ENCODE measurements around the gene CDH23. TPM values are rescaled to one million over a fixed set of nuclear protein-coding genes. Genes with fewer than 3 reads are reported as not detected.

The CDH23 gene
- total RNA-seq, 1 experiment from 2014 or later, result 2.1 TPM

DNA sequence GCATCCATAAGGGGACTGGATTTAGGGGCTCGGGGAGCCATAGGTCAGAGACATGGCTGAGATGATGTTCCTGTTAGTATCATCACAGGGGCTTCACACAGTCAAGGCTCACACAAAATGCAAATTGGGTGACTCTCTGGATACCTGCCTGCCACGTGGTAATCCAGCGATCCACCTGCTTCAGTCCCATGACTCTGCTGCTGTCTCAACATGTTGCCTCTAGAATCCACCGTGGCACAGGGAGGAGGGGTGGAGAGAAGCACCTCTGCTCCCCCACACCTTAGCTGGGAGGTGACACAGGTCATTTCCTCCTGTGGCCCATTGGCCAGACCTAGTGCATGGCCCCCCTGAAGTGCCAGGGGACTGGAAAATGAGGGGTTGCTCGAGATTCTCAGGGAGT, 83.1 kb downstream of the CDH23 start:
- H2AFZ ChIP-seq (ENCODE audit: low read length), result no peak overlapping the region
- H3K27me3 ChIP-seq (ENCODE audit: low read length), result no peaks in the 10 kb centered on the region
- H3K79me2 ChIP-seq (ENCODE audit: low read length), result no peaks in the 10 kb centered on the region
- DNase-seq, result no peak
- H4K20me1 ChIP-seq (ENCODE audit: insufficient read depth, low read depth, low read length), result no peaks in the 10 kb centered on the region
- H3K4me2 ChIP-seq (ENCODE audit: low read depth, low read length, poor library complexity, severe bottlenecking), result no peak overlapping the region
- H3K4me1 ChIP-seq (ENCODE audit: low read length), result peaks cover 9% of the 10 kb centered on the region
- no peak overlapping the region for H3K9ac ChIP-seq (ENCODE audit: low read length)
- H3K27ac ChIP-seq (ENCODE audit: low read length), result no peak overlapping the region
- no peaks in the 10 kb centered on the region for H3K9me2 ChIP-seq (replicated peaks; ENCODE audit: insufficient read depth, low read length)
- no peak overlapping the region for H3K4me3 ChIP-seq (ENCODE audit: low read length)
- no peaks in the 10 kb centered on the region for H3K9me3 ChIP-seq (ENCODE audit: low read length)
- no peaks in the 10 kb centered on the region for H3K36me3 ChIP-seq (ENCODE audit: insufficient read depth, low read length)

DNA sequence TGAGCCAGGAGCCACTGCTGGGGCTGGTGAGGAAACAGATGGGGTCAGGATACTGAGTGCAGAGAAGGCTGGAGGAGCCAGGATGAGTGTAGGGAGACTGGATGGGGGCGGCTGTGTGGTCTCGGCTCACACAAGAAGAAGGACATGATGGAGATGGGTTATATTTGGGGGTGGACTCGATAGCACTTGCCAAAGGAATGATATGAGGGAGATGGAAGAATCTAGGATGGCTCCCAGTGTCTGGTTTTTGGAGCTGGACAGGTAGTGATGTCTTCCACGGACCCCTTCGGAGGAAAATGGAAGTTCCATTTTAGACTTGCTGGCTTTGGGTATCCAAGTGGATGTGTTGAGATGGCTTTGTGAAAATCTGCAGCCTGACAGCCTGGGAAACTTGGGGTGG, 83.9 kb downstream of the CDH23 start:
- Histone ChIP-seq H3K27ac (ENCODE audit: low read length) (no peak overlapping the region), H3K4me2 (ENCODE audit: low read depth, low read length, poor library complexity, severe bottlenecking) (no peak overlapping the region), H3K9me2 (replicated peaks; ENCODE audit: insufficient read depth, low read length) (no peaks in the 10 kb centered on the region), H3K4me1 (ENCODE audit: low read length) (peaks cover under 1% of the 10 kb centered on the region), H3K4me3 (ENCODE audit: low read length) (no peak overlapping the region), H3K27me3 (ENCODE audit: low read length) (no peaks in the 10 kb centered on the region), H3K79me2 (ENCODE audit: low read length) (no peaks in the 10 kb centered on the region), H2AFZ (ENCODE audit: low read length) (no peak overlapping the region), H3K36me3 (ENCODE audit: insufficient read depth, low read length) (no peaks in the 10 kb centered on the region), H3K9ac (ENCODE audit: low read length) (no peak overlapping the region), H4K20me1 (ENCODE audit: insufficient read depth, low read depth, low read length) (no peaks in the 10 kb centered on the region), H3K9me3 (ENCODE audit: low read length) (no peaks in the 10 kb centered on the region)
- DNase-seq, result no peak

DNA sequence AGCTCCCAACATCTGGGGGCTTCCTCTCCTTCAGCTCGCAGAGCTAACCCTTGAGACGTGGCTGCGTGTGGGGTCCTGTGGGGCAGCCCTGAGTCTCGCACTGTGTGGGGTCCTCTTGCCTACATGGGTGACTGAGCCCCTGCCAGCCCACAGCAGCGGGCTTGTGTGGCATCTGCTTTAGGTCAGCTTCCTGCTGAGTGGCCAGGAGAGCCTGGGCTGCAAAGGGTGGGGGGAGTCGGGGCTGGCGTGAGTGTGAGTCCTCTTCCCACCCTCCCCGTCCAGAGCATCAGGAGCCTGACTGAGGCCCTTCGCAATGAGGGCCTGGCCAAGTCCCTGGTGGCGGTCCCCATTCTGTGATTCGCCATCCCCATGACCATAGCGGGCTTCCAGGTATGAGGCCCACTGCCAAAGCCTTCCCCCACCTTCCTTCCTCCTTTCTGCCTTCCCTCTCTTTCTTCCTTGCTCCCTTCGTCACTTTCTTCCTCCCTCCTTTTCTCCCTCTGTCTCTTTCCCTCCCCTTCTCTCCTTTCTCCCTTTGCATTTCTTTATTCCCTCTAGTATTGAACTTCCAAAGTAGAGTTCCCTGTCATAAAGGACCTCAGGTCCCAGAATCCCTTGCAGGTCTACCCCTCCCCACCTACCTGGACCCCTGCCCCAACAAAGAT, 85.2 kb downstream of the CDH23 start:
- Histone ChIP-seq H3K79me2 (ENCODE audit: low read length) (no peaks in the 10 kb centered on the region), H4K20me1 (ENCODE audit: insufficient read depth, low read depth, low read length) (no peaks in the 10 kb centered on the region), H3K27me3 (ENCODE audit: low read length) (no peaks in the 10 kb centered on the region), H3K9me3 (ENCODE audit: low read length) (no peaks in the 10 kb centered on the region), H3K4me1 (ENCODE audit: low read length) (no peaks in the 10 kb centered on the region), H3K27ac (ENCODE audit: low read length) (no peak overlapping the region), H3K9me2 (replicated peaks; ENCODE audit: insufficient read depth, low read length) (no peaks in the 10 kb centered on the region), H3K4me2 (ENCODE audit: low read depth, low read length, poor library complexity, severe bottlenecking) (no peak overlapping the region), H3K36me3 (ENCODE audit: insufficient read depth, low read length) (no peaks in the 10 kb centered on the region), H3K9ac (ENCODE audit: low read length) (no peak overlapping the region), H3K4me3 (ENCODE audit: low read length) (no peak overlapping the region), H2AFZ (ENCODE audit: low read length) (no peak overlapping the region)
- DNase-seq, result no peak

DNA sequence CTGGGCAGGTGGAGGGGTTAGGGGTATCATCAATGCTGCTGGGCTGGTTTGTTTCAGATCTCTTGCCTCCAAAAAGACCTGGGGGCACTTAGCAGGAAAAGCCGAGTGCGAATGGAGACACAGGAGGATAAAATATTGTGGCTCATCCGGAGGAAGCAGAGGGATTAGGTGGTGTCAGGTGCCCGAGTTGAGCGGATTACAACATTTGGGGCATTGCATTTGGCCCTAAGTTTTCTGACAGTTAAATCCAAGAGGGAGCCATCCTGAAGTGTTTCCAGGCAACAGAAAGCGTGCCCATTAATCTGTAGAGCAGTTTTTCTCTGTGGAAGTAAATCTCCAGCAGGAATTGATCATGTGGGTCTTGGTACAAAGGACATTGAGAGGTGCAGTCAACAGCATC, 85.9 kb downstream of the CDH23 start:
- Histone ChIP-seq H3K36me3 (ENCODE audit: insufficient read depth, low read length) (no peaks in the 10 kb centered on the region), H2AFZ (ENCODE audit: low read length) (no peak overlapping the region), H3K4me3 (ENCODE audit: low read length) (no peak overlapping the region), H3K9me3 (ENCODE audit: low read length) (no peaks in the 10 kb centered on the region), H3K4me2 (ENCODE audit: low read depth, low read length, poor library complexity, severe bottlenecking) (no peak overlapping the region), H3K9me2 (replicated peaks; ENCODE audit: insufficient read depth, low read length) (no peaks in the 10 kb centered on the region), H3K27me3 (ENCODE audit: low read length) (no peaks in the 10 kb centered on the region), H3K27ac (ENCODE audit: low read length) (no peak overlapping the region), H4K20me1 (ENCODE audit: insufficient read depth, low read depth, low read length) (no peaks in the 10 kb centered on the region), H3K79me2 (ENCODE audit: low read length) (no peaks in the 10 kb centered on the region), H3K4me1 (ENCODE audit: low read length) (no peaks in the 10 kb centered on the region), H3K9ac (ENCODE audit: low read length) (no peak overlapping the region)
- DNase-seq, result no peak

DNA sequence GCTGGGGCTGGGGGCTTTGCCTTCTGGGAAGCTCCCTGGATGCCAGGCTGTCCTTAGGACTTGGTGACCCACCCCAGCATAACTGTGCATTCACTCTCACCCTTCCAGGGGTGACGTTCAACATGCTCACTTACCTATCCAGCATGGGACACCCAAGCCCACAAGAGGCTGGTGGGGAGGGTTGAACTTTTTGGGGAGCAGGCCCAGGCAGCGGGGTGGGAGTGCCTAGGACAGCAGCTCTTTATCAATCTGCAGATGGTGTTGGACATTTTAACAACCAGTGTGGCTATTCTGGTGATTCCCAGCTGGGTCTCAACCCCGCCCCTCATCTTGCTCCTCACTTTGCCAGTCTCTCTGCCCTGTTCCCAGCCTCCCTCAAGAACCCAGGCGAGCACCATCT, 86.4 kb downstream of the CDH23 start:
- no peaks in the 10 kb centered on the region for H3K27me3 ChIP-seq (ENCODE audit: low read length)
- no peaks in the 10 kb centered on the region for H3K36me3 ChIP-seq (ENCODE audit: insufficient read depth, low read length)
- no peak overlapping the region for H3K4me2 ChIP-seq (ENCODE audit: low read depth, low read length, poor library complexity, severe bottlenecking)
- no peak for DNase-seq
- no peaks in the 10 kb centered on the region for H3K79me2 ChIP-seq (ENCODE audit: low read length)
- H2AFZ ChIP-seq (ENCODE audit: low read length), result no peak overlapping the region
- no peaks in the 10 kb centered on the region for H3K9me3 ChIP-seq (ENCODE audit: low read length)
- H3K27ac ChIP-seq (ENCODE audit: low read length), result no peak overlapping the region
- H3K9ac ChIP-seq (ENCODE audit: low read length), result no peak overlapping the region
- no peaks in the 10 kb centered on the region for H4K20me1 ChIP-seq (ENCODE audit: insufficient read depth, low read depth, low read length)
- H3K4me1 ChIP-seq (ENCODE audit: low read length), result no peaks in the 10 kb centered on the region
- no peaks in the 10 kb centered on the region for H3K9me2 ChIP-seq (replicated peaks; ENCODE audit: insufficient read depth, low read length)
- H3K4me3 ChIP-seq (ENCODE audit: low read length), result no peak overlapping the region

DNA sequence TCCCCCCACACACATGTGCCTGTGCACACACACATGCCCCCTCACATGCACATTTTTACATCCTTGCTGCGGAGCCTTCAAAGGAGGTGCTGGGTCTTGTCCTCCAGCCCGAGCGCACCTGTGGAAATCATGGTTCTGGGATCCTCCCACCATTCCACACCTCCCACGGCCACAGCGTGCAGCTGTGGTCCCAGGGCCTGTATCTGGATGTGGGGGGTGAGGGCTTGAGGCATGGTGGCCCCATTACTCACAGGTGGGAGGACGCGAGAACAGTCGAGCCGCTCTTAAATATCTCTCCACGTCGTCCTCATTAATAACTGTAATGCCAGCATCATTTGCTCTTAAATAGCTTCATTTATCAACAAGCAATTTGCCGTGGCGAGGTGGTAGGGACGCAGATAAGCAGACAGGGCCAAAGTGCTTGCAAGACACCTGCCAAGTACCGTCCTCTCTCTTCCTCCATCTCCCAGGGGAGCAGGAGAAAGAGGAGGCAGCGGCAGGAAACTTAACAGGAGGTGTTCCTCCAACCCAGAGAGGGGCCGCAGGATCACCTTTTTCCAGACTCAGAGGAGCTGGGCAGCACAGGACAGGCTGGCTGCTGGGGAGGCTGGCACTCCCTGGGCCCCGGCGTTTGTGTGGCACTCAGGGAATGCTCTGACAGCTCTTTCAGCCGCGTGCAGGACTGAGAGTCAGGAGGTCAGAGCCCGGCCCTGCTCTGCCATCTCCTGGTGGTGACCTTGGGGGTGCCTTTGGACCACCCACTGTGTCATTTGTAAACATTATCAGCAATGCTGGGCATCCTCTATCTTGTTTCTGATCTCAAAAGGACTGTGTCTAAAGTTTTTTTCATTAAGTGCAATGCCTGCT, 87.4 kb downstream of the CDH23 start:
- Histone ChIP-seq H3K79me2 (ENCODE audit: low read length) (no peaks in the 10 kb centered on the region), H3K4me2 (ENCODE audit: low read depth, low read length, poor library complexity, severe bottlenecking) (no peak overlapping the region), H3K9me2 (replicated peaks; ENCODE audit: insufficient read depth, low read length) (no peaks in the 10 kb centered on the region), H3K4me3 (ENCODE audit: low read length) (no peak overlapping the region), H2AFZ (ENCODE audit: low read length) (no peak overlapping the region), H3K27ac (ENCODE audit: low read length) (no peak overlapping the region), H3K27me3 (ENCODE audit: low read length) (no peaks in the 10 kb centered on the region), H3K9ac (ENCODE audit: low read length) (no peak overlapping the region), H3K4me1 (ENCODE audit: low read length) (no peaks in the 10 kb centered on the region), H4K20me1 (ENCODE audit: insufficient read depth, low read depth, low read length) (no peaks in the 10 kb centered on the region), H3K9me3 (ENCODE audit: low read length) (no peaks in the 10 kb centered on the region), H3K36me3 (ENCODE audit: insufficient read depth, low read length) (no peaks in the 10 kb centered on the region)
- DNase-seq, result no peak

DNA sequence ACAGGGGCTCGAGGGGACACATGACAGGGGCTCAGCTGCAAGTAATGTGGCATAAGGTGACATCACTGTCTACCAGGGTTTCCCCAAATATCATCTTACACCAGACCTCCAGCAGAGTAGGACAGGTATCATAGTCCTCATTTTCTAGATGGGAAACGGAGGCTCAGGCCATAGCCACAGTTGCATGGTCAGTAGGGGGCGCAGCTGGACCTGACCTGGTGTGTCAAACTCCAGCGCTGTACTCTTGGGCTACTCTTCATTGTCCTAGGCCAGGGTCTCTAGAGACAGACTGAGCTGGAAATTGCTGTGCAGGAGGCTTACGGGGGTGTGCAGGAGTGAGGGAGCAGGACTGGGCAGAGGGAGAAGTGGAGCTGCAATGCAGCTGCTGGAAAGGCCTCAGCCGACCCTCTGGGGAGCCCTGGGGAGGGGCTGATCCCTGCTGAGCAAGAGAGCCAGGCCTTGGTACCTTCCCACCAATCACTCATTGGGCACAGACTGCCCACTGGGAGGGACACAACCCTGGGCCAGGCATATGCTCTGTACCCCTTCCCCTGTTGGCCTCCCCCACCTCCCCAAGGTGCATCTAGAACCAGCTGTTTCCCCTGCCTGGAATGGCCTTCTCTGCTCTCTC, 89.9 kb downstream of the CDH23 start:
- Histone ChIP-seq H3K36me3 (ENCODE audit: insufficient read depth, low read length) (no peaks in the 10 kb centered on the region), H2AFZ (ENCODE audit: low read length) (no peak overlapping the region), H3K4me2 (ENCODE audit: low read depth, low read length, poor library complexity, severe bottlenecking) (no peak overlapping the region), H4K20me1 (ENCODE audit: insufficient read depth, low read depth, low read length) (no peaks in the 10 kb centered on the region), H3K9me2 (replicated peaks; ENCODE audit: insufficient read depth, low read length) (no peaks in the 10 kb centered on the region), H3K9me3 (ENCODE audit: low read length) (no peaks in the 10 kb centered on the region), H3K9ac (ENCODE audit: low read length) (no peak overlapping the region), H3K4me1 (ENCODE audit: low read length) (no peaks in the 10 kb centered on the region), H3K27me3 (ENCODE audit: low read length) (no peaks in the 10 kb centered on the region), H3K4me3 (ENCODE audit: low read length) (no peak overlapping the region), H3K27ac (ENCODE audit: low read length) (no peak overlapping the region), H3K79me2 (ENCODE audit: low read length) (no peaks in the 10 kb centered on the region)
- DNase-seq, result peak; percentile 83

DNA sequence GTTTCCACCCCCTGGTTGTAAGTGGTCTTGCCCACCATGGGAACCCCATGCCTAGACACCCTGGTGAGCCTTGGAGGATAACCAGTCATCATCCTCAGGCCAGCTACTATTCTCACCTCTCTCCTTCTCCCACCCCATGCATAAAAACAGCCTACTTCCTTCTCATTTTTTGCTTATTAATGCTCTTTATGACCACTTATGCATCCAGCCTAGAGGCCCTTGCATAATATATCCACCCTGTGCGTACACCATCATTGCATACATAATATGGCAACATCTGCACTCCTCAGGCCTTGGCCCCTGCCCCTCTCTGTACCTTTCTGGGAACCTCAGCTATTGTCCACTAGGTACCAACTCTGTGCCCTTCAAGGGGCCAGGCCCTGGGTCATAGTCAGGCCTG, 91.0 kb downstream of the CDH23 start:
- H3K36me3 ChIP-seq (ENCODE audit: insufficient read depth, low read length), result no peaks in the 10 kb centered on the region
- H3K9me3 ChIP-seq (ENCODE audit: low read length), result no peaks in the 10 kb centered on the region
- no peaks in the 10 kb centered on the region for H3K27me3 ChIP-seq (ENCODE audit: low read length)
- no peak for DNase-seq
- no peak overlapping the region for H3K27ac ChIP-seq (ENCODE audit: low read length)
- no peaks in the 10 kb centered on the region for H4K20me1 ChIP-seq (ENCODE audit: insufficient read depth, low read depth, low read length)
- no peaks in the 10 kb centered on the region for H3K9me2 ChIP-seq (replicated peaks; ENCODE audit: insufficient read depth, low read length)
- no peaks in the 10 kb centered on the region for H3K4me1 ChIP-seq (ENCODE audit: low read length)
- no peak overlapping the region for H2AFZ ChIP-seq (ENCODE audit: low read length)
- H3K79me2 ChIP-seq (ENCODE audit: low read length), result no peaks in the 10 kb centered on the region
- no peak overlapping the region for H3K4me2 ChIP-seq (ENCODE audit: low read depth, low read length, poor library complexity, severe bottlenecking)
- H3K4me3 ChIP-seq (ENCODE audit: low read length), result no peak overlapping the region
- no peak overlapping the region for H3K9ac ChIP-seq (ENCODE audit: low read length)

All from Karpas-422 (cell line).